ENCODE data around the gene MAD1L1. TPM values are rescaled to one million over a fixed set of nuclear protein-coding genes. Genes with fewer than 3 reads are reported as not detected.

The MAD1L1 gene
- total RNA-seq, 1 donor from 2014 or later = 53.8 TPM

DNA sequence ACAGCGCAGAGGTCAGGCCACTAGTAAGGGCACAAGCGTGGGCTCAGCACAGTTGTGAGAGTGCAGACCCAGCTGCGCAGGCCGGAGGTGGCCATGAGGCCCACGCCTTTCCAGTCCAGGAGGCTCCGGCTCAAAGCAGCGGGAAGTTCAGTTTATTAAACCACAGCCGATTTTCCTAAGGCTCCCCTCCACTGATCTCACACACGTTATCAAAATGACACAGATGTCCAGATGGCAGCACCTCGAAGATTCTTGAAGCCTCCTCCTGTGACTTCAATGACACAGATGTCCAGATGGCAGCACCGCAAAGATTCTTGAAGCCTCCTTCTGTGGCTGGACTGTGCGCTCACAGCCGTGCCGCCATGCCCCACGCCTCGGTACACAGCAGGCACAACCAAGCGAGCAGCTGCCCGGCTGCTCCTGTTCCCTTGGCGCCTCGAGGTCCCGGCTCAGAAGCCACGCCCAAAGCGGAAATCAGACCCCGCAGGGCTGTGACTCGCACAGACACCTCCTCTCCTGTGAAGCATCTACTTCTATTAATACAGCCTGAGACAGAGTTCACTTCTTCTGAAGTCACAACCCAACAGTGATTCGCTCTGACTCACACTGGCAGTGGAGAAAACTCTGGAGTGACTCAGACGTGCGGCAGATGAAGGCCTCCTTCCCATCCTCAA is 122.7 kb downstream of the MAD1L1 start:
- Mint-ChIP-seq H3K4me3 (peak overlapping the region; percentile 77), H3K9me3 (no peaks in the 10 kb centered on the region), H3K36me3 (ENCODE audit: low read depth) (peaks cover 42% of the 10 kb centered on the region)

DNA sequence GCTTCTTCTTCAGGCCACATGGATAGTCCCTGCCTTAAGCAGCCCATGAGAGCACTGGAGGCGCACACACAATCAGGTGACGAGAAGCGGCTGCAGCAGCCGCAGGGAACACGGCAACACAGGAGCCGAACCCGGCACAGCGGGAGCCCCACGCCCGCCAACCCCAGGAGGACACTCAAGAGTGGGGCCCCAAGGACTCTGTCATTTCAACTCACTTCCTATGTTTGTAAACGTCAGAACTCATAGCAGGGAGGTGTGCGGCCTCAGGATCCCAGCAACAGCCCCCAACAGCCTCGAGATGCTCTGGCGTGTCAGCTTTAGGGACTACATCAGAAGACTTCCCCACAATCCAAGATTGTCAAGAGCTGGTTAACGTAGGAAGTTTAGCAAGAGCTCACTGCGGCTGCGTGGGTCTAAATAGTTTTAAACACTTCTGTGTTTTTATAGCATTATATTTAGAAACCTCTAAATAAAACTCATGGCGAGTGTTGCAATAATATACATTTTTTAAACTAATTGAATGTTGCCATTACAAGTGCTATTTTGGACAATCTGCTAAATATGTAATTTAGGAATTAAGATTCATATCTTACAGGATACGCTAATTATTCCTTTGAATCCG is 123.4 kb downstream of the MAD1L1 start:
- H3K36me3 Mint-ChIP-seq (ENCODE audit: low read depth) = peaks cover 39% of the 10 kb centered on the region
- H3K27me3 Mint-ChIP-seq (ENCODE audit: low read depth) = no peaks in the 10 kb centered on the region
- DNase-seq (ENCODE audit: low read depth, low spot score) = no peak
- peak overlapping the region; percentile 77 for H3K4me3 Mint-ChIP-seq
- no peak for TF ChIP-seq CTCF (conservative IDR thresholded peaks at IDR 0.05)
- peak overlapping the region; percentile 97 for H3K27ac Mint-ChIP-seq (ENCODE audit: unreplicated experiment)
- peaks cover 89% of the 10 kb centered on the region for H3K4me1 Mint-ChIP-seq
- no peaks in the 10 kb centered on the region for H3K9me3 Mint-ChIP-seq

More for the DNA sequence above, 122.7 kb downstream of the MAD1L1 start:
- DNase-seq (ENCODE audit: low read depth, low spot score) = no peak
- Mint-ChIP-seq H3K27me3 (ENCODE audit: low read depth) (no peaks in the 10 kb centered on the region), H3K27ac (ENCODE audit: unreplicated experiment) (peak overlapping the region; percentile 97), H3K4me1 (peaks cover 82% of the 10 kb centered on the region)
- TF ChIP-seq CTCF (conservative IDR thresholded peaks at IDR 0.05) = no peak

DNA sequence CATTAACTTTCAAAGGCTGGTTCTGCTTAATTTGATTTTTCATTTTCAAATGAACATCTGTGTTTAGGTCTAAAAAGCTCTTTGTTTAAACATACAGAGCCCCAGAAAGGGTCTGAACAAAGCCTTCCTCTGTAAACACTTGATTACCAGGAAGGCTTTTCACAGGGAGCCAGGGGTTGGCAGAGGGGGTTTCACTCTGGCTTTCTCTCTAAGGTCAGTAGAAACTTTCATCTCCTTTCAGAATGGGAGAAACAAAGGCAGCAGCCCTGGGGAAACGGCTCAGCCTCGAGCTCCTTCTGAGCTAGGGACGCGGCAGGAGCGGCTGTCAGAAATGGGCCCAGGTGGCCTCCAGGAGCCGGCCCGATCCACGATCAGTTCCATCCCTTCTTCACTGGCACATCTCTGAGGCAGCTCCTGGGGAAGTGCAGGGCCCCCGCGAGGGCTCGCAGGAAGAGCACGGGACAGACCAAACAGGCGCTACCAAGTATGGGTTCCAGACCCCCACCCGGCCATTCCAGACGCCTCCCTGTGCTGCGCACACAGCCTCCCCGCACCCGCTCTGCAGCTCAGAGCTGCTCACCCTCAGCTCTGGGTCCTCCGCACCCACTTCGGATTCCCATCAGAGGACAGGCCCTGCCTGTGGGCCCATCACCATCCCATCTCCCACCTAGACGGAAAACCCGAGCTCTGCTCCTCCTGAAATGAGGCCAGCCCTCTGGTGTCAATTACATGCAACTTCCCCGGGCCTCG is 124.1 kb downstream of the MAD1L1 start:
- peak overlapping the region; percentile 97 for H3K27ac Mint-ChIP-seq (ENCODE audit: unreplicated experiment)
- no peak for TF ChIP-seq CTCF (conservative IDR thresholded peaks at IDR 0.05)
- H3K9me3 Mint-ChIP-seq = no peaks in the 10 kb centered on the region
- peaks cover 90% of the 10 kb centered on the region for H3K4me1 Mint-ChIP-seq
- peak; percentile 46 for DNase-seq (ENCODE audit: low read depth, low spot score)
- no peaks in the 10 kb centered on the region for H3K27me3 Mint-ChIP-seq (ENCODE audit: low read depth)
- peak overlapping the region; percentile 77 for H3K4me3 Mint-ChIP-seq
- H3K36me3 Mint-ChIP-seq (ENCODE audit: low read depth) = peaks cover 32% of the 10 kb centered on the region

DNA sequence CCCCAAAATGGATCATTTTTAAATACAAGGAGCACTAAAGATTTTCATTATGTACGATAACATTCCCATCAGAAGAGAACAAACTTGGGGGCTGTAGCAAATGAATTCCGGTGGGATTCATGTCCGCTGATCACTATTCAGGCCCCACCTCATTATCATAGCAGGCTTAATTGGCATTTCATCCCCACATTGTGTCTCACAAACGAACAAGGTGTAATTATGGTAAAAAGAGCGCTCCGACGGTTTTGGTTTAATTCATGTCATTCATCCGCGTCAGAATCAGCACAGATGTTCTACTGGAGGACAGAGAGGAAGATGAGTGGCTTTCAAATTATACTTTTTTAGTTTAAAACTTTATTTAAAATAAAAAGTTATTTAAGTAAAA is 124.7 kb downstream of the MAD1L1 start:
- no peaks in the 10 kb centered on the region for H3K27me3 Mint-ChIP-seq (ENCODE audit: low read depth)
- H3K27ac Mint-ChIP-seq (ENCODE audit: unreplicated experiment) = peak overlapping the region; percentile 96
- H3K4me1 Mint-ChIP-seq = peaks cover 90% of the 10 kb centered on the region
- H3K9me3 Mint-ChIP-seq = no peaks in the 10 kb centered on the region
- TF ChIP-seq CTCF (conservative IDR thresholded peaks at IDR 0.05) = no peak
- H3K36me3 Mint-ChIP-seq (ENCODE audit: low read depth) = peaks cover 29% of the 10 kb centered on the region
- H3K4me3 Mint-ChIP-seq = peak overlapping the region; percentile 61
- no peak for DNase-seq (ENCODE audit: low read depth, low spot score)

DNA sequence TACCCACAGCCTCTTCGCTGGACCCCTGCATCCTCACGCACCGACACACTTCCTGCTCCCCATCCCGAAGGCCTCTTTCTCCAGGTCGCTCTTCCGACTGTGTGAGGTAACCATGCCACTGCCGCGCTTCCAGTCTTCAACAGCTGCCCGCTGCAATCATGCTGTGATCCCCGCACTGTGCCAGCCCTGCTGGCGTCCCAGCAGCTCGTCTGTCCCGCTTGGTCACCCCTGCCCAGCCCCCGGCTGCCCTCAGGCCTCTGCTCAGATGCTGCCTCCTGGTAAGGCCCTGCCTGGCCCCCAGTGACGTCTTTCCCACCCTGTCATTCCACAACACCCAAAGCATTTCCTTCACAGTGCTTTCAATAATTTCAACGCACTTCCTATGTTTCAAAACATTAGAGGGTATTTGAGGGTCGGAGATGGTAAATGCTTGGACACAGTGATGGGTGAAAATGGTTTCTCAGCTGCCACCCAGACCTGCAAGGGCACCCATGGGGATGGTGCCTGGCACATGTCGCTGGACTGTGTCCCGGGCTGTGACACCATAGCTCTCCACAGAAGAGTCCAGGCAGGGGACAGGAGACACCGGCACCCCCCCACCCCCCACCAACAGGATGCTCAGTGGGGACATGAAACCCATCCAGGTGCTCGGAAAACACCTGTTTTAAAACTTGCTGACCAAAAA is 125.2 kb downstream of the MAD1L1 start:
- no peak for DNase-seq (ENCODE audit: low read depth, low spot score)
- H3K36me3 Mint-ChIP-seq (ENCODE audit: low read depth) = peaks cover 25% of the 10 kb centered on the region
- H3K4me1 Mint-ChIP-seq = peaks cover 87% of the 10 kb centered on the region
- no peak for TF ChIP-seq CTCF (conservative IDR thresholded peaks at IDR 0.05)
- H3K27me3 Mint-ChIP-seq (ENCODE audit: low read depth) = no peaks in the 10 kb centered on the region
- peak overlapping the region; percentile 61 for H3K4me3 Mint-ChIP-seq
- H3K9me3 Mint-ChIP-seq = no peaks in the 10 kb centered on the region
- H3K27ac Mint-ChIP-seq (ENCODE audit: unreplicated experiment) = peak overlapping the region; percentile 96

All from neural crest cell (in vitro differentiated cells).